Fibroblast of mammary gland (primary cell): ENCODE data around the gene GRAMD1B.

ENCODE experiments used
- DNase-seq: peaks from one replicate; pipeline ENCODE4 v3.0.0-alpha.2; 2010; ENCODE audit warnings: low read depth
- H3K4me3 ChIP-seq: 2 replicates; pipeline ENCODE4 v1.5.1; 2011; ENCODE audit warnings: low read depth, mild to moderate bottlenecking, low read length, moderate library complexity; ENCODE audit not compliant: control insufficient read depth
- CTCF ChIP-seq: conservative IDR thresholded peaks from 2 replicates; pipeline ENCODE4 v1.5.1; 2011; ENCODE audit warnings: low read depth, low read length, inconsistent platforms; ENCODE audit not compliant: control insufficient read depth, insufficient read depth

GRAMD1B gene

GRCh38 chr11:123561431-123561800 lies 131.3 kb downstream of the GRAMD1B start:
- no peak overlapping the region for H3K4me3 ChIP-seq
- TF ChIP-seq CTCF = no peak

GRCh38 chr11:123562158-123562557 lies 132.1 kb downstream of the GRAMD1B start:
- no peak for DNase-seq
- no peak for TF ChIP-seq CTCF

More at GRCh38 chr11:123561431-123561800, 131.3 kb downstream of the GRAMD1B start:
- DNase-seq = no peak

DNA sequence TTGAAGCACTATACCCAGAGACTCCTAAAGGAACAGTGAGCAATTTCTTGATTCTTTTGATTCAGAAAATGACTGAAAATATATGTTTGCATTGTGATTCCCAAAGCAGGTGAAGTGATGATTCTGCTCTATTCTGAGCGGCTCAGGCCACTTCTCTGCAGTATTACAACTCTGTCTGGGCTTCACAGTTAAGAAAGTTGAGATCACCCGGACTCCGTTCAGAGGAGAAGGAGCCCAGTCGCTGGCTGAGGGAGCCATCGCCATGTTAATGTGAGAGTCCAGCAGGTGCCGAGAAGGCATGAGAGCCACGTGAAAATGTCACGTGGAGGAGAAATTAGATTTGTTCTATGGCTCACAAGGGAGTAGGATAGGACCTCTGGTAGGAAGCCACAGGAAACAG lies 132.8 kb downstream of the GRAMD1B start:
- no peak for TF ChIP-seq CTCF
- no peak overlapping the region for H3K4me3 ChIP-seq
- no peak for DNase-seq

More at GRCh38 chr11:123562158-123562557, 132.1 kb downstream of the GRAMD1B start:
- H3K4me3 ChIP-seq = no peak overlapping the region

- no peak overlapping the region for H3K4me3 ChIP-seq
- DNase-seq = no peak
- no peak for TF ChIP-seq CTCF
These were observed 134.2 kb downstream of the GRAMD1B start for GRCh38 chr11:123564221-123564620.

GRCh38 chr11:123566852-123567251 lies 136.8 kb downstream of the GRAMD1B start:
- no peak overlapping the region for H3K4me3 ChIP-seq
- no peak for DNase-seq
- no peak for TF ChIP-seq CTCF

- TF ChIP-seq CTCF = no peak
- H3K4me3 ChIP-seq = no peak overlapping the region
- no peak for DNase-seq
These were observed 137.4 kb downstream of the GRAMD1B start for GRCh38 chr11:123567466-123567865.

GRCh38 chr11:123568367-123568870 lies 138.3 kb downstream of the GRAMD1B start:
- no peak overlapping the region for H3K4me3 ChIP-seq

More at GRCh38 chr11:123568367-123568870, 138.3 kb downstream of the GRAMD1B start:
- no peak for TF ChIP-seq CTCF
- no peak for DNase-seq
